Breast epithelium (tissue), 4 donors: ENCODE results near the gene LRRK1. TPM values are rescaled to one million over a fixed set of nuclear protein-coding genes. Genes with fewer than 3 reads are reported as not detected.

ENCODE experiments used
- DNase-seq, 2 donors: peaks; one replicate each; pipeline ENCODE4 v3.0.0-alpha.2; 2019; ENCODE audit warnings: low spot score in 2 of 2
- H3K27ac ChIP-seq, 2 donors: fragments of 200-600 bp; sonication (generic) in 1 of 2; one replicate each; pipeline ENCODE4 v1.5.1; 2016 to 2019; ENCODE audit warnings: mild to moderate bottlenecking in 1 of 2
- H3K27me3 ChIP-seq, 2 donors: fragments of 200-600 bp; sonication (generic) in 1 of 2; one replicate each; pipeline versions ENCODE4 v1.5.1 to v1.6.0; 2017 to 2019; ENCODE audit warnings: control low read depth in 1 of 2, mild to moderate bottlenecking in 1 of 2
- H3K36me3 ChIP-seq: fragments of 200-600 bp; one replicate; pipeline ENCODE4 v1.5.1; 2019
- H3K4me1 ChIP-seq, 2 donors: fragments of 200-600 bp; sonication (generic); one replicate each; pipeline ENCODE4 v1.5.1; 2016 to 2019; ENCODE audit warnings: control low read depth in 1 of 2
- H3K4me3 ChIP-seq, 3 donors: fragments of 200-600 bp; sonication (generic); 1 replicate in 2 of 3; 2 replicates in 1 of 3; pipeline ENCODE4 v1.5.1; 2016 to 2019; ENCODE audit warnings: mild to moderate bottlenecking in 3 of 3, moderate library complexity in 2 of 3
- H3K9me3 ChIP-seq, 2 donors: fragments of 200-600 bp; sonication (generic) in 1 of 2; one replicate each; pipeline ENCODE4 v1.5.1; 2016 to 2019; ENCODE audit warnings: control low read depth in 1 of 2
- CTCF ChIP-seq, 3 donors: fragments of 450-650 bp; IDR thresholded peaks; one replicate each; pipeline ENCODE4 v1.5.1; 2016 to 2017; ENCODE audit warnings: antibody characterized with exemption in 3 of 3, mild to moderate bottlenecking in 3 of 3, moderate library complexity in 3 of 3
- POLR2A ChIP-seq: fragments of 450-650 bp; IDR thresholded peaks from one replicate; pipeline ENCODE4 v1.6.1; 2016; ENCODE audit warnings: antibody characterized with exemption, mild to moderate bottlenecking, moderate library complexity
- POLR2AphosphoS5 ChIP-seq, 3 donors: sonication (generic); formaldehyde crosslinking; IDR thresholded peaks; one replicate each; pipeline ENCODE4 v1.6.1; 2017; ENCODE audit warnings: antibody characterized with exemption in 3 of 3
- intact Hi-C: fragments of 100-400 bp; cut with DNase I; formaldehyde crosslinking; loops from one replicate; pipeline ENCODE4 v1.15.1; 2023; ENCODE audit warnings: low total_unique reads
- total RNA-seq, 3 donors: library from RNA; depleted of rRNA; stranded (reverse); fragments of >200 nt; gene quantifications; one replicate each; pipeline ENCODE4 v1.1.0, GENCODE V29; 2016

The LRRK1 gene
- total RNA-seq, 3 donors from 2014 or later = 10.1 to 18.7 (median 14.4) TPM

DNA sequence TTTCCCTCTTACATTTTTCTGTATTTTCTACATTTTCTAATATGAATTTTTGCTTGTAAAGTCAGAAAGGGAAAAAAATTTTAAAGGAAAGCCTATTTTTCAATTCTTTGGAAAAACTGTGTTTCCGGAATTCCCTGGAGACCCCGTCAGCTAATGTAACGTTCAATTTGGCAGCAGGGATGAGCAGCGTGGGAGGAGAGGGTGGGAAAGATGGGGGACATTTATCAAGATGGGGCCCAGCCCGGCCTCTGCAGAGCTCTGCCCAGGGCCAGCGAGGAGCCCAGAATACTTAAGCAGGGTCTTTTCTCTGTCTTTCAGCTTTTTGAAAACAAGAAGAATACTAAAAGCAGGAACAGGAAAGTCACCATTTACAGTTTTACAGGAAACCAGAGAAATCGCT is 129.0 kb downstream of the LRRK1 start:
- TF ChIP-seq POLR2AphosphoS5 (IDR thresholded peaks at IDR 0.05) = no peak
- TF ChIP-seq POLR2A = no peak
- TF ChIP-seq CTCF (IDR thresholded peaks at IDR 0.05) = no peak
- no peaks in the 10 kb centered on the region for H3K36me3 ChIP-seq
- H3K4me1 ChIP-seq = no peaks in the 10 kb centered on the region
- intact Hi-C loops = no loop called here
- no peaks in the 10 kb centered on the region for H3K9me3 ChIP-seq
- H3K4me3 ChIP-seq = no peak overlapping the region
- H3K27ac ChIP-seq = no peak overlapping the region
- DNase-seq = no peak
- no peaks in the 10 kb centered on the region for H3K27me3 ChIP-seq

- Histone ChIP-seq H3K9me3 (no peaks in the 10 kb centered on the region), H3K4me1 (no peaks in the 10 kb centered on the region), H3K36me3 (no peaks in the 10 kb centered on the region), H3K27me3 (no peaks in the 10 kb centered on the region), H3K27ac (no peak overlapping the region), H3K4me3 (no peak overlapping the region)
- no peak for DNase-seq
- intact Hi-C loops = no loop called here
- no peak for TF ChIP-seq POLR2AphosphoS5 (IDR thresholded peaks at IDR 0.05)
- TF ChIP-seq POLR2A = no peak
- TF ChIP-seq CTCF (IDR thresholded peaks at IDR 0.05) = no peak
Measured at GRCh38 chr15:101048581-101049030, 129.4 kb downstream of the LRRK1 start.

GRCh38 chr15:101049282-101049681 is 130.1 kb downstream of the LRRK1 start:
- no peaks in the 10 kb centered on the region for H3K27me3 ChIP-seq
- no peaks in the 10 kb centered on the region for H3K36me3 ChIP-seq
- H3K4me3 ChIP-seq = no peak overlapping the region
- DNase-seq = no peak
- H3K4me1 ChIP-seq = no peaks in the 10 kb centered on the region
- TF ChIP-seq POLR2A = no peak
- no peak for TF ChIP-seq POLR2AphosphoS5 (IDR thresholded peaks at IDR 0.05)
- TF ChIP-seq CTCF (IDR thresholded peaks at IDR 0.05) = no peak
- intact Hi-C loops = no loop called here
- no peak overlapping the region for H3K27ac ChIP-seq
- H3K9me3 ChIP-seq = no peaks in the 10 kb centered on the region

GRCh38 chr15:101049856-101050622 is 130.9 kb downstream of the LRRK1 start:
- H3K27ac ChIP-seq = no peak overlapping the region
- H3K36me3 ChIP-seq = no peaks in the 10 kb centered on the region
- no peaks in the 10 kb centered on the region for H3K27me3 ChIP-seq
- TF ChIP-seq POLR2AphosphoS5 (IDR thresholded peaks at IDR 0.05) (no peak), POLR2A (no peak), CTCF (IDR thresholded peaks at IDR 0.05) (no peak)
- DNase-seq = no peak
- no peaks in the 10 kb centered on the region for H3K4me1 ChIP-seq
- H3K4me3 ChIP-seq = no peak overlapping the region
- intact Hi-C loops = no loop called here
- H3K9me3 ChIP-seq = no peaks in the 10 kb centered on the region

DNA sequence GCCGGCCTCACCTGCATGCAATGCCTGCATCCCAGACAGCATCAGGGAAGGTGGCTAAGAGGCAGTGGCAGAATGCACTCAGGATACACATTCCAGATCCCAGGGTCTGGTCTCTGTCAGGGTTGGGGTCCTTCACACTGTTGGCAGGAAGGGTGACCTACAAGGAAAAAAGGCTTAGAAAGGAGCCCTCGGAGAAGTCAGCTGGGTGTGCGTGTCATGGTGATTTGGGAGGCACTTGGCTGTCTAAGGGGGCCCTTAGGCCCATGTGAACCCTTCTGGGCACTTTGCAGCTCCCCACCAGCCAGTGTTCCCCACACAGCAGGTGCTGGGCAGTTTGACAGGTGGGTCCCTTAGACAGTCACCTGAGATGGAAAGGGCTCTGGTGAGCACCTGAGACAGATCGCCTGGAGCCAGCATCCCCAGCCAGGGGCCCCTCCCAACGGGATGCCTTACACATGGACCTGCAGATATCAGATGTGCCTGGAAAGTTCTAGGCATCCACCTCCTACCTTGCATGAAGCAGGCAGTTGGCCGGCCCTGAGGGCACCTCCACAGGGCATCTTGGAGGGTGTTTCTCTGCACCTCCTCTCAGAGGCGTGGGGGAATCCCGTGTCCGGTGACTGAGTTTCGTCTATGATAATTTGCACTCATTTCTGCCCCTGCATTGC is 131.6 kb downstream of the LRRK1 start:
- DNase-seq = no peak
- Histone ChIP-seq H3K36me3 (no peaks in the 10 kb centered on the region), H3K27me3 (no peaks in the 10 kb centered on the region), H3K9me3 (no peaks in the 10 kb centered on the region), H3K4me3 (no peak overlapping the region), H3K4me1 (no peaks in the 10 kb centered on the region), H3K27ac (no peak overlapping the region)
- TF ChIP-seq POLR2A (no peak), CTCF (IDR thresholded peaks at IDR 0.05) (no peak), POLR2AphosphoS5 (IDR thresholded peaks at IDR 0.05) (no peak)
- intact Hi-C loops = no loop called here
